H1 (cell line): Measurements from ENCODE around the gene ROR1. TPM values are rescaled to one million over a fixed set of nuclear protein-coding genes. Genes with fewer than 3 reads are reported as not detected.

Experiments used
- CTCF ChIP-seq, 3 experiments: IDR thresholded peaks; 1 replicate in 2 of 3; 2 replicates in 1 of 3; pipeline versions ENCODE4 v1.5.1 to v1.6.1; 2011; ENCODE audit warnings: low read length in 3 of 3, mild to moderate bottlenecking in 3 of 3, inconsistent platforms in 2 of 3, low read depth in 1 of 3, moderate library complexity in 1 of 3; ENCODE audit not compliant: insufficient read depth in 1 of 3; ENCODE audit errors: control extremely low read depth in 1 of 3
- GABPA ChIP-seq: IDR thresholded peaks from 2 replicates; pipeline ENCODE4 v1.6.1; 2011; ENCODE audit warnings: mild to moderate bottlenecking, low read length, moderate library complexity, borderline replicate concordance; ENCODE audit not compliant: insufficient read depth
- JUND ChIP-seq: IDR thresholded peaks from 2 replicates; pipeline ENCODE4 v1.6.1; 2011; ENCODE audit warnings: mild to moderate bottlenecking, improper control_type of control experiment, low read length
- KDM4A ChIP-seq: IDR thresholded peaks from one replicate; pipeline ENCODE4 v1.7.1; 2012; ENCODE audit warnings: low read depth, mild to moderate bottlenecking, moderate library complexity, low read length, inconsistent platforms; ENCODE audit not compliant: severe bottlenecking
- RFX5 ChIP-seq: IDR thresholded peaks from 2 replicates; pipeline ENCODE4 v1.6.1; 2011; ENCODE audit warnings: low read depth, low read length, improper control_type of control experiment, borderline replicate concordance
- SIN3A ChIP-seq, 2 experiments: IDR thresholded peaks in 1 of 2; conservative IDR thresholded peaks in 1 of 2; 2 replicates each; pipeline ENCODE4 v1.6.1; 2011 to 2012; ENCODE audit warnings: low read length in 2 of 2, improper control_type of control experiment in 1 of 2, low read depth in 1 of 2, mild to moderate bottlenecking in 1 of 2
- SIX5 ChIP-seq: IDR thresholded peaks from 2 replicates; pipeline ENCODE4 v1.6.1; 2011; ENCODE audit warnings: mild to moderate bottlenecking, low read depth, low read length
- TCF12 ChIP-seq: IDR thresholded peaks from 2 replicates; pipeline ENCODE4 v1.6.1; 2011; ENCODE audit warnings: low read depth, mild to moderate bottlenecking, low read length
- polyA plus RNA-seq, 7 experiments: library from polyadenylated mRNA; depleted of rRNA in 3 of 7; stranded (reverse) in 5 of 7; unstranded in 2 of 7; fragments of >200 nt in 5 of 7; fragments of 200-250 nt in 2 of 7; gene quantifications; 1 replicate in 5 of 7; 2 replicates in 1 of 7; 4 replicates in 1 of 7; pipeline versions ENCODE4 v1.2.1 to v1.2.3, GENCODE V29; 2011 to 2013; ENCODE audit warnings: missing spikeins in 2 of 7, mixed read lengths in 2 of 7
- total RNA-seq: library from RNA; stranded (reverse); fragmentation: NEBNext Ultra II Directional; extraction: Animal tissue kit (Norgen Biotek cat#: 25700); gene quantifications from 2 replicates; pipeline ENCODE4 v1.2.1, GENCODE V29; 2021

ROR1 gene
- total and polyA plus RNA-seq, 2 of the 8 experiments (the other 6 are each of a cell fraction or from before 2014, with no cell fraction given): 33.6 to 73.6 TPM

DNA sequence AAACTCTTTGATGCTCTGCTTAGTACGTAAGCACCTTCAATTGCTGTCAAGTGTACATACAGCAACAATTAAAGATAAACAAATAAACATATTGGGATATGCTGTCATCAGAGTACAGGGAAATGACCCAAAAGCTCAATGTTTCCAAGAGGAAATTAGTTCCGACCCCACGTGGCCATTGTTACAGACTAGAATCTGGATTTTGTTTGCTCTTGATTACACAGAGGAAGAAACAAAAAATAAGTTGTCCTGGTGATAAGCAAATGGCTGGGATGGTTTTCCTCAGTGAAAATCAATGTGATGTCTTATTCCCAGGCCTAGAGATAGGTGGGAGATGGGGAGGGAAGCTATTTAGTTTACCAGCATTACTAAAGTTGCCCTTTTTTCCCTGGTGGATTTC is 316.6 kb downstream of the ROR1 start (continued):
- TF ChIP-seq CTCF (IDR thresholded peaks at IDR 0.05; ENCODE audit: control extremely low read depth in 1 of 3, insufficient read depth in 1 of 3, low read depth in 1 of 3, low read length in 3 of 3): no peak
- TF ChIP-seq SIN3A (conservative IDR thresholded peaks at IDR 0.05 in 1 of 2, IDR thresholded peaks at IDR 0.05 in 1 of 2; ENCODE audit: low read depth in 1 of 2, low read length in 2 of 2): no peak
- TF ChIP-seq KDM4A: no peak
- TF ChIP-seq GABPA: no peak
- TF ChIP-seq TCF12: no peak
- no peak for TF ChIP-seq SIX5
- no peak for TF ChIP-seq JUND
- TF ChIP-seq RFX5: no peak
- TF ChIP-seq, all 59 proteins: peak for 0
